HG03159 (cell line): Measurements from ENCODE around the gene KCNN4.

Experiments used
- ATAC-seq: cut with Tn5 transposase; IDR thresholded peaks from one replicate; pipeline ENCODE4 v1.9.1; 2021; ENCODE audit warnings: mild to moderate bottlenecking, moderate library complexity; ENCODE audit not compliant: unreplicated experiment

KCNN4 gene

GRCh38 chr19:43751466-43752220, 29.1 kb downstream of the KCNN4 start:
- no peak for ATAC-seq

- ATAC-seq: no peak
Measured at GRCh38 chr19:43749898-43750297, 30.9 kb downstream of the KCNN4 start.

- ATAC-seq: no peak
Measured at GRCh38 chr19:43749152-43749551, 31.6 kb downstream of the KCNN4 start.

GRCh38 chr19:43748685-43749084, 32.1 kb downstream of the KCNN4 start:
- ATAC-seq: no peak

GRCh38 chr19:43748205-43748594, 32.6 kb downstream of the KCNN4 start:
- ATAC-seq: no peak

GRCh38 chr19:43747557-43748204, 33.1 kb downstream of the KCNN4 start:
- ATAC-seq: no peak

- ATAC-seq: no peak
Measured at GRCh38 chr19:43743059-43743458, 37.7 kb downstream of the KCNN4 start.

GRCh38 chr19:43741075-43741825, 39.5 kb downstream of the KCNN4 start:
- no peak for ATAC-seq

GRCh38 chr19:43739439-43740235, 41.1 kb downstream of the KCNN4 start:
- ATAC-seq: no peak

- ATAC-seq: no peak
Measured at GRCh38 chr19:43738780-43739211, 42.0 kb downstream of the KCNN4 start.

- ATAC-seq: no peak
Measured at GRCh38 chr19:43735957-43736356, 44.8 kb downstream of the KCNN4 start.

GRCh38 chr19:43735013-43735412, 45.8 kb downstream of the KCNN4 start:
- ATAC-seq: no peak

GRCh38 chr19:43731846-43732245, 48.9 kb downstream of the KCNN4 start:
- ATAC-seq: no peak

- ATAC-seq: no peak
Measured at GRCh38 chr19:43731346-43731745, 49.4 kb downstream of the KCNN4 start.

- ATAC-seq: no peak
Measured at GRCh38 chr19:43729919-43730318, 50.9 kb downstream of the KCNN4 start.

GRCh38 chr19:43727593-43727853, 53.2 kb downstream of the KCNN4 start:
- ATAC-seq: no peak

GRCh38 chr19:43726736-43727592, 53.8 kb downstream of the KCNN4 start:
- no peak for ATAC-seq

GRCh38 chr19:43725468-43725867, 55.3 kb downstream of the KCNN4 start:
- no peak for ATAC-seq

- ATAC-seq: no peak
Measured at GRCh38 chr19:43724896-43725295, 55.9 kb downstream of the KCNN4 start.

GRCh38 chr19:43723588-43723987, 57.2 kb downstream of the KCNN4 start:
- ATAC-seq: no peak
